GM18517 (cell line): ENCODE measurements around the gene TSN.

Experiments used
- ATAC-seq: cut with Tn5 transposase; IDR thresholded peaks from one replicate; pipeline ENCODE4 v1.9.1; 2021; ENCODE audit warnings: mild to moderate bottlenecking, moderate library complexity; ENCODE audit not compliant: unreplicated experiment

TSN gene

DNA sequence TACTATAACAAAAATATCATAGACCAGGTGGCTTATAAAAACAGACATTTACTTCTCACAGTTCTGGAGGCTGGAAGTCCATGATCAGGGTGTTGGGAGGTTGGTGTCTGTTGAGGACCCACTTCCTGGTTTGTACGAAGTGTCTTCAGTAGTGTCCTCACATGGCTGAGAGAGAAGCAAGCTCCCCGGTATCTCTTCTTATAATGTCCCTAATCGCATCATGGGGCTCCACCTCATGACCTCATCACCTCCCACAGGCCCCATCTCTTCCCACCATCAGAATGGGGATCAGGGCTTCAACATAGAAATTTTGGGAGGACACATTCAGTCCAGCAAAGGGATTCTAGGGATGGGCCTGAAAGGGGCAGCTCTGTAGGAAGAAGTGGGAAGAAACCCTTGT is 14.0 kb upstream of the TSN start:
- ATAC-seq, result no peak

- ATAC-seq, result no peak
These were observed 9.3 kb upstream of the TSN start for GRCh38 chr2:121746071-121746578.

DNA sequence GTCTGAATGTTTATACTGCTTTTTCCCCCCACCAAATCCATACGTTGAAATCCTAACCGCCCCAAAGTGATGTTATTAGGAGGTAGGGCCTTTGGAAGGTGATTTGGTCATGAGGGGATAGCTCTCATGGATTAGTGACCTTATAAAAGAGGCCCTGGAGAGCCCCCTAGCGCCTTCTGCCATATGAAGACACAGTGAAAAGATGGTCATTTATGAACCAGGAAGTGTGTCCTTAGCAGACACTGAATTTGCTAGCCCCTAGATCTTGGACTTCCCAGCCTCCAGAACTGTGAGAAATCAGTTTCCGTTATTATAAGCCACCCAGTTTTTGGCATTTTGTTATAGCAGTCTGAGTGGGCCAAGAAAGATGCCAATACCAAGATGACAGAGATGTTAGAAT is 7.2 kb upstream of the TSN start:
- no peak for ATAC-seq

DNA sequence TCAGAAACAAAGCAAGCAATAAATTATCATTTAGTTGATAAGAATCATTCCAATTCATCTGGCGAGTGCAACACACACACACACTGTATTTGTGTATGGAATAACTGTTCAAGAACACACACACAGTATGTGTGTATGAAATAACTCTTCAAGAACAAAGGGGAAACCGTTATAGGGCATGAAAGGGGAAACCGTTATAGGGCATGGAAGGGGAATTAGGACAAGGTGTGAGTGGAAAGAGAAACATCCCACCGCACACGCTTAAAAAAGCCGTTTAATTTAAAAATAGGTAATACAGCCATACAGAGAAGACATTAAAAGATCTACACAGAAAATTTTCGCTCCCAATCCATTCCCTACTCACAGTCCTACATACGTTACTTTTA is 607 bp upstream of the TSN start:
- peak; percentile 8 for ATAC-seq

DNA sequence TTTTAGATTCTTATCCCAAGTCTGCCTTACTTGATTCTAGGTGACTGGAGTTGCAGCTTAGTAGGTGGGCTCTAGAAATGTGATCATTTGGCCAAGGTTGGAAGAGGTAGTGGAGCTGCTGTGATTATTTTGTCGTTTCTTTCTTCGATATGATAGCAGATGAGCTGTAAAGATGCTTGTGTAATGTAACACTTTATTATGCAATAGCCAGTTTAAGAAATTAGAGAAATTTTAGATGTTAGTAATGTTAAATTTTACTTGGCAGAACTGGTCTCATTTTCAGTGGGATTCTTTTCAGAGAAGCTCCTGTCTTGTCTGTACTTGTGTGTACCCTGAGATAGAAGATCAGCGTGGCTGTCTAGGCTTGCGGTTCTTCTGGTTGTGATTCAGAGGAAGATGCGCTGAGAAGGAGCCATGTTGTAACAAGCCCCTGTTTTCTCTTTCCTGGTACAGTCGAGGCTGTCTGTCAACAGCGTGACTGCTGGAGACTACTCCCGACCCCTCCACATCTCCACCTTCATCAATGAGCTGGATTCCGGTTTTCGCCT is 9.3 kb downstream of the TSN start:
- ATAC-seq, result no peak

GRCh38 chr2:121766624-121767023 is 11.2 kb downstream of the TSN start:
- no peak for ATAC-seq

GRCh38 chr2:121768143-121768755 is 12.8 kb downstream of the TSN start:
- ATAC-seq, result no peak

GRCh38 chr2:121771976-121772742 is 16.7 kb downstream of the TSN start:
- no peak for ATAC-seq

DNA sequence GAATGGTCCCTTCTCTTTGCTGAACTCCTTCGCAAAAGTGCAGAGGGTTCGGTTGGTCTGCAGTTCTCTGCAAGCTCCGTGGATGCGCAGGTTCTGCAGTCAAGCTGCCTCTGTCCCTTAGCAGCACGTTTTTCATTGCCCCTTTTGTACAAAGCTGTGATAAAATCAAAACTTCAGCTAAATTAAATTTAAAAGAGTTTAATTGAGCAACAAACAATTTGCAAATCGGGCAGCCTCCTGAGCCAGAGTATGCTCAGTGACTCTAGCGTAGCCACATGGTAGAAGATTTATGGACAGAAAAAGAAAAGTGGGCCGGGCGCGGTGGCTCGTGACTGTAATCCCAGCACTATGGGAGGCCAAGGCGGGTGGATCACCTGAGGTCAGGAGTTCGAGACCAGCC is 18.8 kb downstream of the TSN start:
- ATAC-seq, result no peak

- ATAC-seq, result no peak
These were observed 20.9 kb downstream of the TSN start for GRCh38 chr2:121776361-121776760.

DNA sequence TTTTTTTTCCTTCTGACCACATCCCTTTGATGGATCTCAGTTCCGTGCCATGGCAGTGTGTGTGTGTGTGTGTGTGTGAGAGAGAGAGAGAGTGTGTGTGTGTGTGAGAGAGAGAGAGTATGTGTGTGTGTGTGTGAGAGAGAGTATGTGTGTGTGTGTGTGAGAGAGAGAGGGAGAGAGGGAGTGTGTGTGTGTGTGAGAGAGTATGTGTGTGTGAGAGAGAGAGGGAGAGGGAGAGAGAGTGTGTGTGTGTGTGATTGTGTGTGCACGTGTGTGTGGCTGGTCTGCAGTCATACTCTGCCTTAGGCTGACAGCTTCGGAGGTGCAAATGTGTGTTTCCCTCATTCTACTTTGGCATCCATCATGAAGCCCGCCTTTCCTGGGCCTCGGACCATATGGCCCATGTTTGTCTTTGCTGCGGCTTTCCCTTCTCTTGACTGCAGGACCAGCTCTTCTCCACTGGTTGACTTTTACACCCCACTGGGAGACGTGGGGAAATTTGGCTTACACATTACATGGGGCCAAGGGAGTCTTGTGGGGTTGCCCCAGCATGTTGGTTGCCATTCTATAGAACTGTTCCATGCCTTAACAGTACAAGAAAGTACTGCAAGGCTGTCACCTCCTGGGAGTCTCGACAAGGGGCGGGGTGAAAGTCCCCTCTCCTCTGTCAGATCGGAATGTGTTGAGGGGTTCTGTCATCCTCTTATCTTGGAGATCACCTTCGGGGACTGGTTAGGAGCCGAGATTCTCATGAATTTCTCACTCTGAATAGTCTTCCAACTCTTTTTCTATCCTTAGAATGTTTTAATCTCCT is 21.6 kb downstream of the TSN start:
- no peak for ATAC-seq

- no peak for ATAC-seq
These were observed 22.2 kb downstream of the TSN start for GRCh38 chr2:121777699-121778058.

DNA sequence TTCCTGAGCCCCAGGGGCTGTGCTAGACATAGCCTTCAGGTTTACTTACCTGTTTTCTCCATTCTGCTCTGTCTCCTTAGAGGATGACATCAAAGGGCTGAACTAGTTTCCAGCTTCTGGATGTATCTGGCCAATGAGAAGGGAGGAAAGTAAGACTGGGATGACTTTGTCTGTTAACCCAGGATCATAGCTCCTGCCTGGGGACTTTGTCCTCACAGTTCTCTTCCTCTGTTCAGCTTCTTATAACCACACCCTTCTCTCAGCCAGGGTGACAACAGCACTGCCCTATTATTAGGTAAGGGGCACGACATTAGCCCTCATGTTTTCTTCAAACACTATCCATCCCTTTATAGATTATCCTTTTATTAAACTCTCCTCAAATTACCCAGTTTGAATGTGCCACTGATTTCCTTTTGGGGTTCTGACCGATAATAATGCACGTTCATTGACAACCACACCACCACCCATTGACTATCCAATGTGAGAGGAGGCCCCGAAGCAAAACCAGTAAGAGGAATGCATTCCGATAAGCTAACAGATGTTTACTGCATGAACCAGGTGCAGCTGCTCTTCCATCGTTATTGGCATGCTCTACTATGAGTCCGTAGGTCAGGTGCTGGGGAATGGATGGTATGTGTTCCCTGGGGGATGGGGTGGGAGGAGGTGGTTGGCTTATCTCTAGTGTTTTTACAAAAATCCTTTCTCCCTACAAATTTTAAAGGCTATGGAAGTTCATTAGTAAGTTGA is 23.5 kb downstream of the TSN start:
- ATAC-seq, result no peak

DNA sequence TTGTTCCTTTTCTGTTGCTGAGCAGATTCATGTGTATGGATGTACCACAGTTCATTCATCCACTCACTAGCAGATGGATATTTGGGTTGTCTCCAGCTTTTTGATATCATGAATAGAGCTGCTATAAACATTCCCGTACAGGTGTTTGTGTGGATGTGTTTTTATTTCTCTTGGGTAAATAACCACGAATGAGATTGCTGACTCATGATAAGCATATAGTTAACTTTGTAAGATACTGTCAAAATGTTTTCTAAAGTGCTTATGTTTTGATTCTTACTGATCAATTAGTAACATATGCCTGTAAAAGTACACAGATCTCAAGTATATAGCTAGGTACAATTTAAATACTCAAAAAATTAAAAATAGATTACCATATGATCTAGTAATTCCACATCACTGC is 27.7 kb downstream of the TSN start:
- ATAC-seq, result no peak

DNA sequence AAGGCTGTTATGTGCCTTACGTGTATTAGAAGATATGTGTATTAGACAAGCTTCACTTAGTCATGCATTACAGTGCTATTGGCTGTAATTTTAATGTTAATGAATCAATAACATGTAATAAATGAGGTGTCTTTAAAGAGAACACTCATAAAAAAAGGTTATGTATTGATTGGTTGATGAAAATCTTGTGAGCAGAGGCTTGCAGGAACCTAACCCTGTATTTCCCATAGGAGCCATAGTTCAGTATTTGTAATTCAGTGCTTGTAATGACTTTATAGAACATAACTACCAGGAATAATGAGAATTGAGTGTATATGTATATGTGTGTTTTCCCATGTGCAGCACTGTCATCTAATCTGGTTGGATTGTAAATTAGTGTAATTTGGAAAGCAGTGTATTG is 33.2 kb downstream of the TSN start:
- ATAC-seq, result no peak

DNA sequence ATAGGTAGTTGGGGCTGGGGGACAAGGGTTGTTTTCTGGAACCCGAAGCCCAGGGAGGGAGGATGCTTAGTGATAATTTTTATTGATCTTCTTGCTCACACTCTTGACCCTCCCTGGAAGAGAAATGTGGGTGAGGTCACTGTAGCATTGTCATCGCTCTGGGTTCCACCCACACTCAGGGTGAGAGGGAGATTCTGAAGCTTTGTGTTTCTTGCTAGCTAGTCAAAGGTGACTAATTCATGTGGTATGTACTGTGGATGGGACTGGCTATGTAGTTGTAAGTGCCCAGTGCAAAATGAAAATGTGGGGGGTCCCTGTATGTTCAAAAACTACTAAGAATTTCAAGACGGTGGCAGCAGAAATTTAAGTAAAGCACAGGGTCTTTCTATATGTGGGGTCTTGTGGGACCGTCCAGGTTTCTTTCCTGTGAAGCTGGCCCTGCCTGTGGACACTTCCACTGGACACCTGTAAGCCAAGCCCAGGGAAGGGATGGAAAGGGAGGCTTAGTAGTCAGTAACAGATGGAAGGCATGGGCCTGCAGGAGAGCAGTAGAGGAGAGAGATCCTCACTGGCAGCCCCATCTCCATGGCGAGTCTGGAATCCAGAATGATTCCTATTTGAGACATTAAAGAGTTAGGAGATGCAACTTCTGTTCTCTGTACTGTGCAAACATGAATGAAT is 35.0 kb downstream of the TSN start:
- ATAC-seq, result no peak

- no peak for ATAC-seq
These were observed 35.8 kb downstream of the TSN start for GRCh38 chr2:121791290-121791689.

DNA sequence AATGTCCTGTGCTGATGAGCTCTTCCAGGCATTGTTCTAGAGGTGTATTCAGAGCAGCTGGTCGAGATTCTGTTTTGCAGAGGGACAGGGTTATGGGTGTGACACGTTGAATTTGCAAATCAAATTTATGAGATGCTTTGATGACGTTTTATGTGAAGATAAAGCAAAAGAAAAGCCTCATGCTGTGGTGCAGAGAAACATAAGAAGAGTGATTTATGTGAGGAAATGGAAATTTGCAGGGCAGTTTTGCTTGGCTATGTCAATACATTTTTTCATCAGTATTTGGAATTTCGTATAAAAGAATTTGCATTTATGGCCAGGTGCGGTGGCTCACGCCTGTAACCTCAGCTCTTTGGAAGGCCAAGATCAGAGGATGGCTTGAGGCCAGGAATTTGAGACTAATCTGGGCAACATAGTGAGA is 36.4 kb downstream of the TSN start:
- ATAC-seq, result no peak

- ATAC-seq, result no peak
These were observed 38.4 kb downstream of the TSN start for GRCh38 chr2:121793816-121794215.

- no peak for ATAC-seq
These were observed 38.8 kb downstream of the TSN start for GRCh38 chr2:121794233-121794632.
